DMS53 (cell line): ENCODE measurements around the gene EPM2A.

ENCODE experiments used
- DNase-seq: peaks from one replicate; lab custom pipeline; 2025; lab: John Stamatoyannopoulos, UW

EPM2A gene

DNA sequence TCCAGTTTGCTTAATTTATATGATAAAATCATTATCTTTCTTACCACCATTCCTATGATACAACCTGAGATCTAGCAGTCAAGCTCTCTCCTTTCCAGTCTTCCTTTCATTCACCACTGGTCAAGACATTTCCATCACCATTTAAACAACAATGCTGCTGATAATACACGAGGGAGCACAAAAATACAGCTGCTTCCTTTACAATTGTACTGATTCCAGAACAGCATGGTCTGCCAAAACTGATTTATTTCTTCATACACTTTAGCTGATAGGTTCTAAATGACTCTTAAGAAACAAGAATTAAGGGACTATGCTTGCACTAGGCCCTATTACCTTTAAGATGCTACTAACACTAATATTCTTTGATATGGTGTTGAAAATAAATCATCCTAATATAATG lies 65.0 kb downstream of the EPM2A start:
- DNase-seq = no peak

DNA sequence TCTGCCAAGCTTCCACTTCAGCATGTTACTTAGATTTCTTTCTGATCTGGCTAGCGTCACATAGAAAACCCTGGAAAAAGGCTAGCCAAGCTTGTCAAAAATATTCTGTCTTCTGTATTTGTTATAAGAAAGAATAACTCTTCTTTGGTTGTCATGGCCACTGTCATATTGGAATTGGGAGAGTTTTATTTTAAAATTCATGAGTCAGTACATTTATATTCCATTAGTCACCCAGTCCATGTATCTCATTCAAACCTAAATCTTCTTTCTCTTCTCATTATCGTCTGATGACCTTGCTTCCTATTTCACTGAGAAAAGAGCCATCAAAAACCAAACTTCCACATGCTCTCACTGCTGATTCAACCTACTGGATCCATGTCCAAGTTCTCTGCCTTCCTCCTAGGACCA lies 65.7 kb downstream of the EPM2A start:
- no peak for DNase-seq

DNA sequence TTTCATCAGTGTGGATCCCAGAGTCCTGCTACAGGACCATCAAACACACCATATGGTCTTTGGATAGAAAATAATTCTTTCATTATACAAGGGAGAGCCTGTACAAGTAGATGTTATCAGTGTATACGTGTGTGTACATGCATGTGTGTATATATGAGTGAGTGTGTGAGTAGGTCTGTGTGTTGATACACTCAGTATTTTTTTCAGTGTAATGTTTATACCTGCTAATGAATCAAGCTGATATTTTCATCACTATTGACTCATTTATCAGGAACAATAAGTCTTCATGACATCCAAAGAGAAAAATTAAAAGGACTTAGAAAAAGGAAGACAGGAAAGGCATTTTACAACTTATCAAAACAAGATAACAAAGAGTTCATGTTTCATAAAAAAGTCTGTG lies 66.5 kb downstream of the EPM2A start:
- DNase-seq = no peak

DNA sequence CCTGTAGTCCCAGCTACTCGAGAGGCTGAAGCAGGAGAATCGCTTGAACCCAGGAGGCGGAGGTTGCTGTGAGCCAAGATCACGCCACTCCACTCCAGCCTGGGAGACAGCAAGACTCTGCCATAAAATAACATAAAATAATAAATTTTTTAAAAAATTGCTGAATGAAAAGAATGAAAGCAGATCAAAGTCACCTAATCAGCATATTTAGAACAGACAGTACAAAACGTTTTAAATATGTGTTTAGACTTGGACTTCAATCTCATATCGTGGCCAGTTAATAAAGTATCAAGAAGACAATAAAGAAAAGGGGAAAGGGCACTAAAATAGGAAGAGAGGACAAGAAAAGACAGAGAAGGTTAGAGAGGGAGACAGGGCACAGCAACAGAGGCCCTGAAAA lies 74.6 kb downstream of the EPM2A start:
- no peak for DNase-seq

DNA sequence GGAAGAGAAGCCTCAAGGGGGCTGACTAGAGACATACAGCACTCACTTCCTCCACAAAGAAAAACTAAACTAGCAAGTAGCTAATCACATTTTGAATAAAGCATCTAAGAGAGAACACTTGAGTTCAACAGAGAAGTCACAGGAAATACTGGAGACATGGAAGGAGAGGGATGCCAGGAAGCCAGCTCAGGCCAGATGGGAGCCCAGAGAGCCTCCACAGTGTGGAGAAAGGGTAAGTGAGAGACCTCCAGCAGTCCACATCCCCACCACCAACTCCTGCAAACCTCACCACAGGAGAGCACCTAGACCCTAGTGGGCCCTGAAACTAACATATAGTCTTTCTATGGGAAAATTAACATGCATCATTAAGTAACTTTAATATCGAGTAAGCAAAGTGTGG lies 79.2 kb downstream of the EPM2A start:
- no peak for DNase-seq

DNA sequence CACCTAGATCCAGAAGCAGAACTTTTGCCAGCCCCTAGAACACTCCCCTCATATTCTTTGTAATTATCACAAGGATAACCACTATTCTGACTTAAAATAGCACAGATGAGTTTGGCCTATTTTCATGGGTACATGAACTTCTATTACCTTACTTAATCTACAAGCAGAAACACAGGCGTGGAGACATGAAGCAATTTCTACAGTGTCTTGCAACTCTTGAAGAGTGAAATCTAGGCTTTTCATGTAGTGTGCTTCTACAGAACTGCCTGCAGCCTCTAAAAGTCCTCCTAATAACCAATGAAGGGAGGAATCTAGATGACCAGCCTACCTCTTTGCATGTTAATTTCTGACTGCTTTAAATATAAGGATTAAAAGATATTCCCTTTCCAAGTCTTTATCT lies 82.7 kb downstream of the EPM2A start:
- DNase-seq = no peak

DNA sequence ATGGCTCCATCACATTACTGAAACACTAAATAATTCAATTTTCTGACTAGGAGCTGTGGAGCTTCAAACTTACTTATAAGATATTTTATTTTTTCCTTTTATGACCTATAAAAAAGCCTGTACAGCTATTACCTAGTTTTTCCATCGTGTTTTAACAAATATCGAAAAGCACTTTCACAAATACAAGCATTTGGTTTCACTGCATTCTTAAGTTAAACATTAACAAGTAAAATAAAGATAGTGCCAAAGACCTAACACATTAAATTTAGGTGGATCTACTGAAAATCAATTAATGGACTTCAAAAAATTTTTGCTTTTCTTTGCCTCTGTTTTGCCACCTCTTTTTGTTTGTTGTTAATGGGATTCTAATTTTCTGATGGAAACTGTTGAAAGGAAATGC lies 83.3 kb downstream of the EPM2A start:
- no peak for DNase-seq

DNA sequence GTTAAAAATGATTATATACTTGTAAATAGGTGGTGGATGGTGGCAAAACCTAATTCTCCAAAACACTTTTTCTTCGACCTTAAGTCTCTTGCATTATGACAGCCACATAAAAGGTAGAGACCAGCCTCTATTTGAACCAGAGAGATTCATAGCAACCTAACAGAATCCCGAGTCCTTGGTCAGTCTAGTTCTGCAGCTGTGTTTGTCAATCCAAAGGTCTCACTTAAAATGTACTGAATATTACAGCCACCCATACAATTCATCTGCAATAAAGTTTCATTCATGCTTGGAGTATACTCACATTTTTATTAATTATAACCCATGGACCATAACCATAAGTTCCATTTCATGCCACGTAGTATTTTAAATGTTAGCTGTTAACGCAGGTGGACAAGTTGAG lies 87.2 kb downstream of the EPM2A start:
- DNase-seq = no peak

DNA sequence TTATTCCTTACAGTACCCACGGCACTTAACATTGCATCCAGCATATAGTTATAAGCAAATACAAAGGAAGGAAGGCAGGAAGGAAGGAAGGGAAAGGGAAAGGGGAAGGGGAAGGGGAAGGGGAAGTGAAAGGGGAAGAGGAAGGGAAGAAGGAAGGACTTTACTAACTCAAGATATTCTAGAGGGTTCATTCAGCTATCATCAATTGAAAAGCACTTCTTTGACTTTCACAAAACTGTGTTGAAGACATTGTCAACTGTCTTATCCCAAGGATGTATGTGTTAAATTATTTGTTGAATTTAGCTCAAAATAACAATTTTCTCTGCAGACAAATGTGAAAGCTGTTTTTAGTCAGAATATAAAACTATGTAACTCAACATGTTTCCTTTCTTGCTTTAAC lies 87.7 kb downstream of the EPM2A start:
- DNase-seq = no peak

DNA sequence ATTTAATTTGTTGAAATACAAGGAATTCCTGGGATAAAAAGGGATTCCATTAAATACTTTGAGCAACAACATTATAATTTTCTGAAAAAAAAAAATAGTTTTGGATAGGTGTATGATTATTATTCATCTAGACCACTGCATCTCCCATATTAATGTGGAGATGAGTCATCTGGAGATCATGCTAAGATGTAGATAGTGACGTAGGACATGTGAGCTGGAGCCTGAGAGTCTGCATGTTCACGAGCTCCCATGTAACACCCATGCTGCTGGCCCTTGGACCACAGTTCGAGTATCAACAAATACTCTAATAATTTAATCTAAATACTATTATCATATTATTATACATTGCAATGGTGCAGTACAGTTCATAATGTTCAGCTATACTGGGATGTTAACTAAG lies 91.6 kb downstream of the EPM2A start:
- no peak for DNase-seq

DNA sequence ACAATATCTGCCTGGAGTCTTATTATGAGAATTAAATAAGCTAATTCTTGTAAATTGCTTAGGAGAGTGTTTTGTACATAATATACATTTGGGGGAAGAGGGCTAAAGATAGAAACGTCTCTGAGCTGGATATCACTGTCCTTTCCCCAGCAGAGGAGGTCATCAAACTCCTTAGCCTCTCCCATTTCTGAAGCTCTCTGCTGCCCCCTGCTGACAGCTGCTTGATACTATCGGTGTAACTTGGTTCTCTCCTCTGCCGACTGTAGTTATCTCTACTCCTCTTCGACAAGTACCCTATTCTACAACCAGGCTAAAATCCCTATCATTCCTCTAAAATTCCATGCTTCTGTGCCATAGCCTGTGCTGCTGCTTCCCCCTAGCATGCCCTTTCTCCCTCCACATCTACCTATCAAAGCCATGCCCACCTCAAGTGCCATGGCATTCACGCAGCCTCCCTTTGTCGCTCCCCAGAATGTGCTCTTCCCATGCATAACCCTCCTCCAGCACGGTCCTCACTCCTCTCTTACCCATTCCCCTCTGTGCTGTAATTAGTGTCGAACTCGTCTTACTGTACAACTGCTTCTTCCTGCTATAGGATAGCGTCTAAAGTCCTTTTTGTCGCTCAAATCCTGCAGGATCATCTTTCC lies 101.2 kb downstream of the EPM2A start:
- peak; percentile 83 for DNase-seq

DNA sequence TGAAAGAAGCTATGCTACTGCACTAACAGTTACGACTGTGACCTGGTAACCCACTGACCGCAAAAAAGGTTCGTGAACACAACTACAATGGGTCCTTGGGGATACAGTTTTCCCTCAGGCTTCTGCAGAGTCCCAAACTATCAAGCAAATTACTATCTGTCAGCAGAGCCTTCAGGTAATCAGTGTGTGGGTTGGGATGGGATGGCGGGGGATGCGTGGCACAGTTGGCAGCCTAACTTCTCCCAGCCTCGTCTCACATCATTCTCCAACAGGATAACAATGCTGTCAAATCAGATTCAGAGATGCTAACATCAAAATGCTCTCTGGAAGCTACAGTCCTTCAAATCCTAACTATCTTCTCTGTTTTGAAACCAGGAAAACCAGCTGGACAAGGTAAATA lies 102.3 kb downstream of the EPM2A start:
- DNase-seq = no peak

DNA sequence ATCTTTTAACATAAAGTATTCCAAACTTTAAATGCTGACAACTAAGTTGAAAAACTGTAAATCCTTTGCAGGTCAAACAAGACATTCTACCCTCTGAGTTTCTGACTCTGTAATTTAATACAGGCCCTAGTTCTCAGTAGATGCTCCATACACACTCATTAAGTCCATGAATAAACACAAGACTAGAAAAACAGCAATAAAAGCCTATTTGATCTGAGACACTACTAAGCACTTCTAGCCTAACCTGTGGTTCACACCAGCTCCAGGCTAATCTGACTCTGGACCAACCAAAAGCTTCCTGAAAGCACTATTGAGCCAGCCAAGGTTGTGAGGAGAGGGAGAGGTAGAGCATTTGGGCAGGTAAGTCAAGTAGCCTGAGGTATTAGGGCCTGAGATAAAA lies 103.9 kb downstream of the EPM2A start:
- peak; percentile 64 for DNase-seq

DNA sequence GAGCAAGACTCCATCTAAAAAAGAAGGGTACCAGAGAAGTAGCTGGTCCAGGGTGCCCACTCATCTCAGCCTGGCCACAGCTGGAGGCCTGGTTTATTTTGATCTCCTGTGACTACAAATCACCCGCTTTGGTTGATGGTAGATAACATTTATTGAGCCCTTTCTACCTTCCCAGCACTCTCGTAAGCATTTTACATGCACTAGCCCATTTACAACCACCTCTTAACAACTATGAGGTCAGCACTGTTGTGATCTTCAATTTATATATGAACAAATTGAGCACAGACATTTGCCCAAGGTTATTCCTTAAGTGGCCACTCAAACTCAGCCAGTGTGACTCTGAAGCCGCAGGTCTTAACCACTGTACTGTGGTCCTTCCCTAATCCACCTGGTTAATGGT lies 104.7 kb downstream of the EPM2A start:
- DNase-seq = peak; percentile 1

DNA sequence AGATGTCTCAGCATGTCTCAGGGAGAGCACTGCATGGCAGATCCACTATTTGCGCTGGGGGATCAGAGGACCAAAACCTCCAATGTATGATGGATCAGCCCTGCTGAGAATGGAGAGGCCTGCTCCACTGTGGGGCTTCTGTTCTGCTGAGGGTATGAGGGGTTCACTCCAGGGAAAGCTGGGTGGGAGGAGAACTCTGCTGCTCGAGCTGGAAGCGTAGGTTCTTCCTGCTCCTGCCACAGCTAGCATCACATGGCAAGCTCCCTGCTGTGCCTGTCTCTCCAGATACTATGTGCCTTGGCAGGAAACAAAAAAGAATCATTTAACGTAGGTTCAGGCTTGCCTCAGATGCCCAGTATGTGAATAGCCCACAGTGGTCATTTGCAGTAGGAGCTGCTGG lies 105.8 kb downstream of the EPM2A start:
- no peak for DNase-seq

DNA sequence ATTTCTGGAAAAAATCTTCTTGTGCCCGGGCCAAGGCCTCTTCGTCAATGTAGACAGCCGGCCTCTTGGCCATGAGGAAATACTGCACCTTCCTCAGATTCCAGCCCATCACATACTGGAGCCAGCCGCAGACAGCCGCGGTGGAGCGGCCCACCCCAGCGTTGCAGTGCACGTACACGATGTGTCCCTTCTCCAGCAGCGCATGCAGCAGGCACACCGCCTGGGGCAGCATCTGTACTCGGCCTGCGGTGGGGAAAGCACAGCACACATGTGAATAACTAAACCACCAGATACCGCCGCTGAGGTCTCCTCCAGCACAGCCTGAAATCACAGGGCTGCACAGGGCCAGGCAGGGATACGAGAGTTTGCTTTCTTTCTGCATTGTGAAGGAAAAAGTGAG lies 107.9 kb downstream of the EPM2A start:
- DNase-seq = no peak

DNA sequence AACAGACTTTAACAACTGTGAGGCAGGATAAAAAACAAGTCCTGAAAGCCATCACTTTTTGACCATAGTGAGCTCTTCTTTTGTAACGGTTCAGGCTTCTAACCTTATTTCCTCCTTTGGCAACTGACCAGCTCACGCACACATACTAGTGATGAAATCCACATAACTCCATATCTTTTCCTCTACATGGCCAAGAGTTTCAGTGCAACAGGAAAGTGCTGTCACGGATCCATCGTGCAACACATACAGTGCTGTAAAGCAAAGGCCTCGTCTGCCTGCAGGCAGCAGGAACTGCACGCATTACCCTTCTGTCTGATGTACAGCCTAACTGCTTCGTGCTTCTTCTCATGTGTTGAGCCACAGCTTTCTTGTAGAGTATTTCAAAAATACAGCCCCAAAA lies 108.5 kb downstream of the EPM2A start:
- no peak for DNase-seq

DNA sequence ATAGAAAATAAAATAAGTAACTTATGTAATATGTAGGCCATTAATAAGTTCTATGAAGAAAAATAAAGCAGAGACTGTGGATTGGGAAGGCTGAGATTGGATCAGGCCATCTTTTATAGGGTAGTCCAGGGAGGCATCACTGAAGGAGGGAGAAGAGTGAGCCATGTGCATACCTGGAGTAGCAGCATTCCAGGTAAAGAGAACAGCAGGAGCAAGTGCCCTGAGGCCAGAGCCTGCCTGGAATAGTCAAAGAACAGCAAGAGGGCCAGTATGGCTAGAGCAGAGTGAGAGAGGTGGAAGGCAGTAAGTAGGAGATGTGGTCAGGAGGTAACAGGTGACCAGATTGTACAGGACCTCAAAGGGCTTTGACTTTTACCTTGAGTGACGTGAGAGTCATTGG lies 112.1 kb downstream of the EPM2A start:
- DNase-seq = no peak

DNA sequence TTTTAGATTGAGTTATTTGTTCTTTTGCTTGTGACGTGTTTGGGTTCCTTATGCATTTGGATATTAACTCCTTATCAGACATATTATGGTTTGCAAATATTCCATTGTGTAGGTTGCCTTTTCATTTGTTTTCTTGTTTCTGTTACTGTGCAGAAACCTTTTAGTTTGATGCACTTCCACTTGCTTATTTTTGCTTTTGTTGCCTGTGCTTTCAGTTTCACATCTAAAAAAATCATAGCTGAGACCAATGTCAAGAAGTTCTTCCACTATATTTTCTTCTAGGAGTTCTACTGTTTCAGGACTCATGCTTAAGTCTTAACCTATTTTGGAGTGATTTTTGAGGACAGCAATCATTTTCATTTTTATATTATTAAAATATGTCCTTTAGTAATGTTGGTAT lies 113.5 kb downstream of the EPM2A start:
- no peak for DNase-seq

DNA sequence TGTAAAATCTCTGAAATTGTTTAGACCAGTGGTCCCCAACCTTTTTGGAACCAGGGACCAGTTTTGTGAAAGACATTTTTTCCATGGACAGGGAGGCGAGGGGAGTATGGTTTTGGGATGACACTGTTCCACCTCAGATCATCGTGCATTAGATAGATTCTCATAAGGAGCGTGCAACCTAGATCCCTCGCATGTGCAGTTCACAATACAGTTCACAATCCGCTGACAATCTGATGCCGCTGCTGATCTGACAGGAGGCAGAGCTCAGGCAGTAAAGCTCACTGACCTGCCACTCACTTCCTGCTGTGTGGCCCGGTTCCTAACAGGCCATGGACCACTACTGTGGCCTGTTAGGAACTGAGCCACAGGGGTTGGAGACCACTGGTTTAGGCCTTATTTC lies 115.2 kb downstream of the EPM2A start:
- DNase-seq = no peak

DNA sequence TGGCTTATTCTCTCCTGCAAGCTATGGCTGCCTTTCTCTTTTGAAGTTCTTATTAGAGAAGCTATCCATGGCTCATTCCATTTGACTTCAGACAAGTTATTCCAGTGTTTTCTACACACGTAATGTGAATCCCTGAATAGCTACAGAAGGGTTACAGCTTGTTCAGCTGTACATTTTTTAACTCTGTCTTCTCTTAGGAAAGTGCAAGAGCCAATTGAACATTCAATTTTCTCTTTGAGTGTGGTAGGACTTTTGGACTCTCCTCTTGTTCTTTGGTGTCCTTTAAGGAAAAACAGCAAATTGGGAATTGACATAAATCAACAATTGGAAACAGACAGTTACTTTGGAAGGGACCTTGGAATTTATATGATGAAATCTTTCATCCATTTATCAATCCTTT lies 125.8 kb downstream of the EPM2A start:
- no peak for DNase-seq

DNA sequence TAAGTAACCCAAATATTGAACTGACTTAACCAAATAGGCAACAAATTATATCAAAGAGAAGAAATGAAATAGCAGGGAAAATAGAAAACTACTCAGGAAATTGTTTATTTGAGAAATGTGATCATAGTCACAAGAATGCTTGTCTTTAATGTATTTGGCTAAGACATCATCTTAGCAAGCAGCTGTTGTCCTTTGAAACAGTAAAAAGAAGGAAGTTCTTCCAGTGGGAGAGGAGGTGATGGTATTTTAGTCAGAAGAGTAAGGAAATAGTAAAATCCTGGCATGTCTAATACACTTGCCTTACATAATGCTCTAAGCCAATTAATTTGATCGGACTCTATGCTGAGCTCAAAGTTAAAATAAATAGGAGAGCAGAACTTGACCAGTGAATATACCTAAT lies 126.5 kb downstream of the EPM2A start:
- DNase-seq = no peak

DNA sequence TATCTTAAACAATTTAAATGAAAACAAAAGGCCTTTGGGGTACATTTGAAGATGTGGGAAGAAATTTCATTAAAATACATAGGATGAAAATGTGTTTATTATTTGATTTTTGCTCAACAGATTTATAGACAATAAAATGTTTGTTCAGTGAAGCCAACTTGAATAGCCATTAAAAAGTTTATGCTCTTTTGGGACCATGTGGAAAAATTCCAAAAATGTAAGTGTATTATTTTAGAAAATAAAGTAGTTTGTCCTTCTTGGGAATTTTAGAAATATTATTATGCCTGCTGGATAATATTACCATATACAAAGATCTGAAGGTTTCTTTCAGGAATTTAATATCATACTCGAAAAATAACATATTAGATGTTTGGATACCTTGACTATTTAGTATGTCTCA lies 131.3 kb downstream of the EPM2A start:
- DNase-seq = no peak

DNA sequence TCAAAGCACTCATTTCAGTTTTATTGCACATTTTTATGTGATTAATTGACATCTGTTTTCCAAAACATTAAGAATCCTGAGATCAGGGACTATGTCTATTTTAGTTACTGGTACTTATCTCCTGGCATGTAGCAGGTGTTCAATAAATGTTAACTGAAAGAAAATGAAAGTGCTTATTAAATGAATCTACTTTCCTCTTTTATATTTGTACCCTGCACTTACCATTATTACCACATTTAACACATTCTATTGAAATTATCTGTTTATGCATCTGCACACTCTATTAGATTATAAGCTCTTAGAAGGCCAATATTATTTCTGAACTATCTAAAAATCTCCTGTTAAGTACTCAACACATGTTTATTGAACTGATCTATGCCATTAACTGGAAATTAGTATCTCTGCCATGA lies 131.9 kb downstream of the EPM2A start:
- DNase-seq = no peak
